ENCODE results near the gene ATP5F1D. TPM values are rescaled to one million over a fixed set of nuclear protein-coding genes. Genes with fewer than 3 reads are reported as not detected.

ATP5F1D gene
- total RNA-seq, 1 experiment from 2014 or later: 179 TPM

DNA sequence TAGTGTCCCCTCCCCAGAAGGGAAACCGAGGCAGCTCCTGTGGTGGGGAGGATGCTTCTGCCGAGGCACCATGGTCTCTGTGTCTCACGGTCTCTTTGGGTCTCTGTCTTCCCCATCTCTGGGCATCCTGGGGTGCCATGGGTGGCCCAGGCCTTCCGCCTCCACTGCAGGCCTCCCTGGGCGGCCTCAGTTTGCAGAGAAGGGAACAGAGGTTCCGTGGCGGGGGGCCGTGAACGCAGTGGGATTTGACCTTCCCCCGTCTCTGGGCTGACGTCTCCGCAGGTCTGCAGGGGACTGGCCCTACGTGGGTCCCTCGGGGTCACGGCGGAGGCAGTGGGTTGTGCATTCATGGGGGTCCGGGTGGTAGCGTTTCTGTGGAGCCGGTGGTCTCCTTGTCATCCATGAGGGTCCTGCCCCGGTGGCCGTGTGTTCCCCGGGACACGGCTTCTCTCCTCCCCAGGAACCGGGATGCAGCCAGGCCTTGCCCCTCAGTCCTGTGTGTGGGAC lies 48.7 kb downstream of the ATP5F1D start:
- Histone ChIP-seq H2BK20ac (ENCODE audit: low read depth, low read length, poor library complexity, severe bottlenecking) (no peak overlapping the region), H3K4me2 (ENCODE audit: insufficient read depth, insufficient read length, low read length) (no peak overlapping the region), H3K9me3 (ENCODE audit: control insufficient read depth, low read depth, low read length) (no peaks in the 10 kb centered on the region), H3K79me1 (ENCODE audit: insufficient read depth, low read depth, low read length, poor library complexity, severe bottlenecking) (no peaks in the 10 kb centered on the region), H3K79me2 (ENCODE audit: insufficient read depth, low read length) (peaks cover 2% of the 10 kb centered on the region; the same call in 1 of the 2 replicates), H2AFZ (ENCODE audit: low read length) (no peak overlapping the region), H2AK5ac (ENCODE audit: insufficient read length, low read length) (no peak overlapping the region), H4K91ac (ENCODE audit: insufficient read length, low read depth, low read length) (no peak overlapping the region), H4K5ac (ENCODE audit: insufficient read length, low read depth, low read length) (no peak overlapping the region), H3K14ac (ENCODE audit: insufficient read depth, low read length) (no peak overlapping the region), H3K4me1 (ENCODE audit: insufficient read depth, low read length) (no peaks in the 10 kb centered on the region), H3K18ac (ENCODE audit: insufficient read length, low read depth, low read length) (no peak overlapping the region), H3T11ph (ENCODE audit: low read length) (no peak overlapping the region), H2BK15ac (ENCODE audit: low read depth, low read length) (no peak overlapping the region), H2BK120ac (ENCODE audit: low read depth, low read length, poor library complexity, severe bottlenecking) (no peak overlapping the region), H4K20me1 (ENCODE audit: control insufficient read depth, insufficient read depth, insufficient read length) (no peaks in the 10 kb centered on the region), H3K9ac (ENCODE audit: extremely low read depth, insufficient read length, low read length) (no peak overlapping the region), H4K8ac (replicated peaks; ENCODE audit: insufficient read length, low read depth, low read length) (no peak overlapping the region), H2BK5ac (ENCODE audit: insufficient read length, low read length) (no peak overlapping the region), H3K23ac (ENCODE audit: insufficient read length, low read depth, low read length) (no peak overlapping the region), H3K4ac (ENCODE audit: low read depth, low read length) (no peak overlapping the region), H3K27me3 (ENCODE audit: insufficient read depth, low read length) (no peaks in the 10 kb centered on the region), H3K27ac (ENCODE audit: insufficient read length, low read depth, low read length) (no peak overlapping the region), H3K23me2 (ENCODE audit: insufficient read length, low read depth, low read length, poor library complexity, severe bottlenecking) (peaks cover 4% of the 10 kb centered on the region), H3K56ac (ENCODE audit: insufficient read length, low read depth, low read length) (no peak overlapping the region), H2BK12ac (ENCODE audit: insufficient read length, low read depth, low read length) (no peak overlapping the region)
- WGBS (ENCODE audit: extremely low coverage, insufficient read length, low lambda C conversion rate): no CpG with 5 or more reads among the region's 24 CpGs
- TF ChIP-seq, protein P1, sequence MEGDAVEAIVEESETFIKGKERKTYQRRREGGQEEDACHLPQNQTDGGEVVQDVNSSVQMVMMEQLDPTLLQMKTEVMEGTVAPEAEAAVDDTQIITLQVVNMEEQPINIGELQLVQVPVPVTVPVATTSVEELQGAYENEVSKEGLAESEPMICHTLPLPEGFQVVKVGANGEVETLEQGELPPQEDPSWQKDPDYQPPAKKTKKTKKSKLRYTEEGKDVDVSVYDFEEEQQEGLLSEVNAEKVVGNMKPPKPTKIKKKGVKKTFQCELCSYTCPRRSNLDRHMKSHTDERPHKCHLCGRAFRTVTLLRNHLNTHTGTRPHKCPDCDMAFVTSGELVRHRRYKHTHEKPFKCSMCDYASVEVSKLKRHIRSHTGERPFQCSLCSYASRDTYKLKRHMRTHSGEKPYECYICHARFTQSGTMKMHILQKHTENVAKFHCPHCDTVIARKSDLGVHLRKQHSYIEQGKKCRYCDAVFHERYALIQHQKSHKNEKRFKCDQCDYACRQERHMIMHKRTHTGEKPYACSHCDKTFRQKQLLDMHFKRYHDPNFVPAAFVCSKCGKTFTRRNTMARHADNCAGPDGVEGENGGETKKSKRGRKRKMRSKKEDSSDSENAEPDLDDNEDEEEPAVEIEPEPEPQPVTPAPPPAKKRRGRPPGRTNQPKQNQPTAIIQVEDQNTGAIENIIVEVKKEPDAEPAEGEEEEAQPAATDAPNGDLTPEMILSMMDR (conservative IDR thresholded peaks at IDR 0.05): no peak
- Mint-ChIP-seq H3K27ac (no peak overlapping the region), H3K4me1 (peaks cover 0 to 18% of the 10 kb centered on the region in 2 experiments; a peak in 2 of 4 replicates), H3K27me3 (ENCODE audit: low read depth) (peaks cover 14% of the 10 kb centered on the region), H3K9me3 (no peaks in the 10 kb centered on the region), H3K36me3 (ENCODE audit: insufficient read depth in 1 of 3, low read depth in 3 of 3) (no peaks in the 10 kb centered on the region), H3K4me3 (no peak overlapping the region)
- no peak for DNase-seq

All from H9 (cell line).